ENCODE measurements around the gene RGS9. TPM values are rescaled to one million over a fixed set of nuclear protein-coding genes. Genes with fewer than 3 reads are reported as not detected.
"Not testable (repeated sequence)": the region's sequence is repeated elsewhere in the genome, so short reads cannot be mapped to it uniquely, and the experiment has no call there.

RGS9 gene
- polyA plus RNA-seq, 12 donors, result 1.9 to 6.7 (median 3.0) TPM; not detected in 2

DNA sequence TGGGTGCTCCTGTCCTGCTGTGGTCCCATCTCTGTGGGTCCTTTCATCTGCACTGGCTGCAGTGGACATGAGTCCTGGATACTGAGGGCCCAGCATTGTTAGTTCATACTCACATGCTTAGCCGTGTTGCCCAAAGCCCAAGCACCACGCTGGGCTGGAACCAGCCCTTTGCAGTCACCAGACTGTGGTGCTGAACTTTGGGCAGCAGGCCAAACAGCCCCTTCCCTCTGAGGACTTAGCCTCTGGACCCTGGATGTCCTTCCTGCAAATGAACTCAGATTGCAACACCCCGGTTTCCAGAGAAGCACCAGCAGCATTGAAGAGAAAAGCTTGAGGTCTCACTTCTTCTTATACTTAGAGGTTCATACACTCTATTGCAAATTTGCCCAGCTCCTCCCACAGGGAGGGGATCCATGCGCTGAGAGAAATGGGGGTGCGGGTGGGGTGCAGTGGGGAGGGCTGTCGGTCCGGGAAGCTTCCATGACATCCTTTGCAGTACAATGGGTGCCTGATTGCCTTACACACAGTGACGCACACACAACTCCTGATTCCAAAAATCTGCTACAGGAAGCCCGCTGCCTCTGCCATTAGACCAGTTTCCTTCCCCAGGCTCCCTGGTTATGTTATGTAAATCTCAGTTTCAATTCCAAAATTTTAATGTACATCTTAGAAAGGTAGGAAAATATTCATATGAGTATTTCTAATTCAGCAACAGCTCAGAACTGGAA is 65.8 kb downstream of the RGS9 start:
- DNase-seq, result no peak

- no peak for DNase-seq
Observed at GRCh38 chr17:65204001-65204400, 66.8 kb downstream of the RGS9 start.

GRCh38 chr17:65205655-65206054 is 68.5 kb downstream of the RGS9 start:
- no peak for DNase-seq

GRCh38 chr17:65207448-65207847 is 70.3 kb downstream of the RGS9 start:
- DNase-seq, result not testable (repeated sequence)

- DNase-seq, result no peak
Observed at GRCh38 chr17:65208717-65209116, 71.5 kb downstream of the RGS9 start.

DNA sequence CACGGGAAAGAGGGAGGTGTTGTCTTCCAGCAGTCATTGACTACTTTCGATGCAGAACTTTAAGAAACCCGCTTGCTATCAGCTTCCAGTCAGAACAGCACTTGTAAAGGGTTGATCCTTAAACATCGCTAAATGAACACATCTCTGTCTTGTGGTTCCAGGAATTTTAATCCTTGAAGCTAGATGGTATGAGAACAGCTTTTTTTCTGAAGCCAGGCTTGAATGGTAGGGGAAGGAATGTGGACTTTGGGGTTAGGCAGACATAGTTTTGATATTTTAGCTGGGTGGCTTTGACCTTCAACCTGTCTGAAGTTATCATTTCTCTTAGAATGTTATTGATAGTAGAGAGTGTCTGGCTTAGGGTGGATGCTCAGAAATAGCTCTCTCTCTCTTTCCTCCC is 81.1 kb downstream of the RGS9 start:
- DNase-seq, result no peak

- DNase-seq, result no peak
Observed at GRCh38 chr17:65219124-65219523, 82.0 kb downstream of the RGS9 start.

- no peak for DNase-seq
Observed at GRCh38 chr17:65219707-65220106, 82.5 kb downstream of the RGS9 start.

DNA sequence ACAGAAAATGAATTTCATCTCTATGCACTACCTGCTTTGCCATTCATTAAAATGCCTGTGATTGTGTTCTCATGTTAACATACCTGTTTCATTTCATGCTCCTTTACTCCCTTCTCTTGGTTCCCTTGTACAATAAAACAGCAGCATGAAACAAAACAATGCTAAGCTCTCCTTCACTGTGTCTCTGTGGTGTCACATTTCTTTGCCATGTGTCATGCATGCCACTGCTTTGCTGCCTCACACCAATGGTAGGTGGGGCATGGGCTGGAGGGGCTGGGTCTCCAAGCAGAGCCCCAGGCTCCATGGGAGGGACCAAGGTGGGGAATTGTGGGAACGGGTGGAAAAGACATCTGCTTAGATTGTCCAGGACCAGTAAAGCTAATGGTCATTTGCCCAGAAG is 83.6 kb downstream of the RGS9 start:
- DNase-seq, result no peak

DNA sequence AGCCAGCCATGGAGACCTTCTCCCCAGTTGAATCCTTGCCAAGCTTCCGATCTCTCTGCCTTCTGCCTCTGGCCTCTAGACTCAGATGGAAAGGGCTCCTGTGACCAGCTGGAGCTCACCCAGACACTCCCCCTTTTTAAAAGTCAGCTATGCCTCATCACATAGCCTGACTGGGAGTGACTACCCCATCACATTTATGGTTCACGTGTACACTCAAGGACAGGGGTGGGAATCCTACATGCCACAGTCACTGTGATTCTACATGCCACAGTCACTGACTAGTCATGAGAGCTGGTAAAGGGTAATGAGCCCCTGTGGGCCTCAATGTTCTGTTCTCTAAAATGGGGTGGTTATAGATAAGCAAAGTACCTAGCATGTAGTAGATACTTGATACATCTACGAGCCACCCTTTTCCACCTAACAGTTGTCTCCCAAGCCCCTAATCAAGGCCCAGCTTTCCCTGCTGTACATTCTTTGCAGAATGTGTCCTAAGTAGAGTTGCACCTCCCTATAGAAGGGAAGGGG is 85.1 kb downstream of the RGS9 start:
- DNase-seq, result no peak

GRCh38 chr17:65225061-65225460 is 87.9 kb downstream of the RGS9 start:
- DNase-seq, result no peak

GRCh38 chr17:65226227-65226626 is 89.1 kb downstream of the RGS9 start:
- no peak for DNase-seq

- DNase-seq, result no peak
Observed at GRCh38 chr17:65227637-65228036, 90.5 kb downstream of the RGS9 start.

DNA sequence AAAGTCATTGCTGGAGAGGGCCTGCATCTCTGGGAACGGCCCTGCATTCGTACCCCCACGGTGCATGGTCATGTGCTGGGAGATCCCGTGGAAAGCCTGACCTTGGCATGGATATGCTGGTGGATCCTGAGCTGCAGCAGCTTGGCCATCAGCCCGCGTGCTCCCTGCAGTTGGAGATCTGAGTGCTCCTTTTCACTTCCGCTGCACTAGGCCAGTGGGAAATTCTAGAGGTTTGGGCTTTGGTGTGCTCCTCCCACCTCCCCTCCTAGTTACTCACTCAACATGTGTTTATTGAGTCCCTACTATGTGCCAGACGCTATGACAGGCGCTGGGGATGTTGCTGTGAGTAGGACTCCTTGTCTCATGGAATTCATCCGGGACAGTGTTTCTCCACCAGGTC is 91.1 kb downstream of the RGS9 start:
- no peak for DNase-seq

GRCh38 chr17:65228734-65229620 is 91.8 kb downstream of the RGS9 start:
- no peak for DNase-seq

GRCh38 chr17:65229621-65229995 is 92.4 kb downstream of the RGS9 start:
- no peak for DNase-seq

DNA sequence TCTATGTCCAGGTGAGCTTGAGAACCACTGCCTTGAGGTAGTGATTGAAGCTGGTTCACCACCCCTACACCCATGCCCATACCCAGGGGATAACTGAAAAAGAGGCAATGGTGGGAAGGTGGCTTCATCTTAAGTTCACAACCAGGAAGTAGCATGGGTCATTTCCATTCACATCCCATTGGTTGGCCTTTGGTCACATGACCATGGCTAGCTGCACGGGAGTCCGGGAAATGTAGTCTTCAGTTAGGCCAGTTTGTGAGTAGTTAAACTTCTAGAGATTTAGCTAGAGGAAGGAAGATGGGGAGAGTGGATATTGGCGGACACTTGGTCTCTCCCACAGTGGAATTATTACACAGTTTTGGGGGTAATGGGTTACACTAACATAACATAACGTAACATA is 92.9 kb downstream of the RGS9 start:
- DNase-seq, result no peak

GRCh38 chr17:65231086-65231485 is 93.9 kb downstream of the RGS9 start:
- no peak for DNase-seq

- DNase-seq, result peak; percentile 42
Observed at GRCh38 chr17:65231662-65232335, 94.6 kb downstream of the RGS9 start.

DNA sequence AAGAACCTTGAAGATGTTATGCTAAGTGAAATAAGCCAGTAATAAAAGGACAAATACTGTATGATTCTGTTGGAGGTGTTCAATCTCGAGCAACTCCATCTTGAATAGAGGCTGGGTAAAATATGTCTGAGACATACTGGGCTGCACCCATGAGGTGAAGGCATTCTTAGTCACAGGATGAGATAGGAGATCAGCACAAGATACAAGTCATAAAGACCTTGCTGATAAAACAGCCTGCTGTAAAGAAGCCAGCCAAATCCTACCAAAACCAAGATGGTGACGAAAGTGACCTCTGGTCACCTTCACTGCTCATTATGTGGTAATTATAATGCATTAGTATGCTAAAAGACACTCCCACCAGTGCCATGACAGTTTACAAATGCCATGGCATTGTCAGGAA is 98.1 kb downstream of the RGS9 start:
- no peak for DNase-seq

GRCh38 chr17:65236321-65236720 is 99.2 kb downstream of the RGS9 start:
- no peak for DNase-seq

DNA sequence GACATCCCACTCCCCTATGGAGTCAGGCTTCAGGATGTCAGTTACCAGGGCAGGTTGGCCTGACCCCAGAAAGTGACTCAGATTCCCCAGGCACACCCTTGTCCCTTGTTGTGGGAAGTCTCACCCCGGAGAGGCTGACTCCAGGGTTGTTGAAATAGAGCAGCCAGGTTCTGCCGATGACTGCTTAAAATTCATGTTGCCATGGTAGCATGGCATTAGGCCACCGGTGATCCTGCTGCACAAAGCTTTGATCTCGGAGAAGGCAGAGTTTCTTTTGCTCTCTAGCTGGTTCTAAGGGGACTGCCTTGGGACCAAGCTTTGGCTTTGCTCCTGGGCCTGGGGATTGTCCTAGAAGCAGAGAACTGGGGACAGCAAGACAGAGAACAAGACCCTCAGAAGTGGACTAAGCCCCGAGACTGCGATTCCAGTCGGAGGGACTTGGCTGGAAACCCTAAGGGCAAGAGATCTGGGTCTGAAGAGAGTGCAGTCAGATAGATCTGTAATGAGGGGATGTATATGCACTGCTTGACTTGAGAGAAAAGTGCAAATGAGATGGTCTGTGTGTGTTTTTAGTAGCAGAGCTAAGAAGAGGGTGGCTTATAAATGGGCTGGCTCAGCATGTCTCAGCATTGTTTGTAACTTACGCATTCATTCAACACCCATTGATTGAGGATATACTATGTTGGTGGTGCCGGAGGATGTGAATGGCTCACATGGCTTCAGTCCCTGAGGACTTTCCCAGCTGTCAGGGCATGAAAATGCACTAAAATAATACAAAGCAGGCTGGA is 106.9 kb downstream of the RGS9 start:
- DNase-seq, result no peak
